ENCODE results near the gene DHX15. TPM values are rescaled to one million over a fixed set of nuclear protein-coding genes. Genes with fewer than 3 reads are reported as not detected.

The DHX15 gene
- total RNA-seq, 4 donors from 2014 or later, result 118 to 203 (median 170) TPM

DNA sequence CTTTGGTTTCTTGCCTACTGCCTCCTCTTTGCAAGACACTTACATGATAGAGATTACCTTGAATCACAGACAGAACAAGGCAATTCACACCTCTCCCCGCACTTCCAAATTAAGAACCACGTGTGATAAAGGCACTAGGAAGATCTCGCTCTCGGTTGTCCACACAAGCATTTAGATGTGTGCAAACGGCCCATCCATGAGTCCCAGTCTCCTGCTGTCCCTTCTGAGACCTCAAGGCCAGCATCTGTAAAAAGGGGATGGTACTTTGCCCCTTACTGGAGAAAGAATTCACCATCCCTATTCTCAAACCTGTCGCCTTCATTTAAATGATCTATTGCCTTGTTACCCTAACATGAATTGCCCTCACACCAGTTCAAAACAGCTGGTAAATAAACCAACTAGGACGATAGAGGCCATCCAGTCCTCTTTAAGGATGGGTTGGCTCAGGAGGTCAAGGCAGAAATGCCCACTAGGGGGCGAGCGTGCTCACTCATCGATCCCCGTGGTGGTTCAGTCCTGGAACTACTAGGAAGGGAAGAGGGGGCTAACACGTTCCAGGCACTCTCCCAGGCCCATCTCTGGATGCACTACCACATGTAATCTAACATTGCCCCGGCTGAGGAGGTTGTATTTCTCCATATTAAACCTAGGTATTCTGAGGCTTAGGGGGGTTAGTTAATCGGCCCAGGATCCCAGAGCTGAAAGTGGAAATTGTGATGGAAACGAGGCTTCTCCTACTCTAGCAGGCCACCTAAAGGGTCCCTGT is 95.8 kb downstream of the DHX15 start:
- Histone ChIP-seq H3K27ac (no peak overlapping the region), H3K4me3 (no peak overlapping the region), H3K4me1 (no peaks in the 10 kb centered on the region), H3K27me3 (no peaks in the 10 kb centered on the region), H3K9me3 (no peaks in the 10 kb centered on the region), H3K36me3 (no peaks in the 10 kb centered on the region)
- intact Hi-C loops (cut with DNase I; ENCODE audit: low total_unique reads), result no loop called here
- TF ChIP-seq, protein P1, sequence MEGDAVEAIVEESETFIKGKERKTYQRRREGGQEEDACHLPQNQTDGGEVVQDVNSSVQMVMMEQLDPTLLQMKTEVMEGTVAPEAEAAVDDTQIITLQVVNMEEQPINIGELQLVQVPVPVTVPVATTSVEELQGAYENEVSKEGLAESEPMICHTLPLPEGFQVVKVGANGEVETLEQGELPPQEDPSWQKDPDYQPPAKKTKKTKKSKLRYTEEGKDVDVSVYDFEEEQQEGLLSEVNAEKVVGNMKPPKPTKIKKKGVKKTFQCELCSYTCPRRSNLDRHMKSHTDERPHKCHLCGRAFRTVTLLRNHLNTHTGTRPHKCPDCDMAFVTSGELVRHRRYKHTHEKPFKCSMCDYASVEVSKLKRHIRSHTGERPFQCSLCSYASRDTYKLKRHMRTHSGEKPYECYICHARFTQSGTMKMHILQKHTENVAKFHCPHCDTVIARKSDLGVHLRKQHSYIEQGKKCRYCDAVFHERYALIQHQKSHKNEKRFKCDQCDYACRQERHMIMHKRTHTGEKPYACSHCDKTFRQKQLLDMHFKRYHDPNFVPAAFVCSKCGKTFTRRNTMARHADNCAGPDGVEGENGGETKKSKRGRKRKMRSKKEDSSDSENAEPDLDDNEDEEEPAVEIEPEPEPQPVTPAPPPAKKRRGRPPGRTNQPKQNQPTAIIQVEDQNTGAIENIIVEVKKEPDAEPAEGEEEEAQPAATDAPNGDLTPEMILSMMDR (IDR thresholded peaks at IDR 0.05), result peak; percentile 81 to 85 (median 83)
- TF ChIP-seq POLR2AphosphoS5 (IDR thresholded peaks at IDR 0.05), result no peak
- in situ Hi-C loops (cut with MboI; ENCODE audit: low pct_ligation_motif_present in 1 of 4, low pct_unique_long_range_greater_than_20kb in 1 of 4, low sequenced_read_pairs in 3 of 4), result loop anchor here in 3 of 4 donors (5.0 to 25.0 kb wide), 6 partner anchors 199 to 496 kb away; partner anchors contain the start of gene CCDC149 (in 1 of the 3)
- WGBS, 2 donors (ENCODE audit: low coverage in 1 of 2), result 32 to 38% methylated on average over 5 to 15 of the region's 15 CpGs
- peak; percentile 79 for DNase-seq

DNA sequence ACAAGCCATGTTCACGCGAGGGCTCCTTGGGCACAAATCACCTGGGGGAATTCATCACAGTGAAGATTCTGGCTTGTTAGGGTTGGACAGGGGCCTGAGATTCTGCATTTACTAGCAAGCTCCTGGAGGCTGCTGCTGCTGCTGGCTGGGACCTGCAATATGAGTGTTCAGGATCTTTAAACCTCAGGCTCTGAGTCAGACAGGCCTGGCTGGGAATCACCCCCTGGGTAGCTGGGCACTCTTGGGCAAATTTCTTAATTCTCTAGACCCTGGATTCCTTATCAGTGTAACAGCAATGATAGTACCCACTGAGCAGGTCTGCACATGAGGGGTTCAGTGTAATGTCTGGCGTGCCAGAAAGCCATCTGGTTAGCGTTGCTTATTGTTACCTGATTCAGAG is 101.5 kb downstream of the DHX15 start:
- no peaks in the 10 kb centered on the region for H3K36me3 ChIP-seq
- H3K27ac ChIP-seq, result no peak overlapping the region
- no peak for TF ChIP-seq EP300 (IDR thresholded peaks at IDR 0.05; ENCODE audit: low read depth)
- intact Hi-C loops (cut with DNase I; ENCODE audit: low total_unique reads), result no loop called here
- H3K4me3 ChIP-seq, result no peak overlapping the region
- peaks cover 3% of the 10 kb centered on the region for H3K27me3 ChIP-seq
- H3K9me3 ChIP-seq, result no peaks in the 10 kb centered on the region
- 92% methylated on average over 4 of the region's 4 CpGs; no CpG with 5 or more reads in 1 of the 2 donors for WGBS, 2 donors (ENCODE audit: low coverage in 1 of 2)
- DNase-seq, result no peak
- H3K4me1 ChIP-seq, result no peaks in the 10 kb centered on the region
- in situ Hi-C loops (cut with MboI; ENCODE audit: low pct_ligation_motif_present in 1 of 4, low pct_unique_long_range_greater_than_20kb in 1 of 4, low sequenced_read_pairs in 3 of 4), result loop anchor here in 3 of 4 donors (10.0 to 25.0 kb wide), 5 partner anchors 204 to 502 kb away; partner anchors contain the start of gene CCDC149 (in 1 of the 3)

DNA sequence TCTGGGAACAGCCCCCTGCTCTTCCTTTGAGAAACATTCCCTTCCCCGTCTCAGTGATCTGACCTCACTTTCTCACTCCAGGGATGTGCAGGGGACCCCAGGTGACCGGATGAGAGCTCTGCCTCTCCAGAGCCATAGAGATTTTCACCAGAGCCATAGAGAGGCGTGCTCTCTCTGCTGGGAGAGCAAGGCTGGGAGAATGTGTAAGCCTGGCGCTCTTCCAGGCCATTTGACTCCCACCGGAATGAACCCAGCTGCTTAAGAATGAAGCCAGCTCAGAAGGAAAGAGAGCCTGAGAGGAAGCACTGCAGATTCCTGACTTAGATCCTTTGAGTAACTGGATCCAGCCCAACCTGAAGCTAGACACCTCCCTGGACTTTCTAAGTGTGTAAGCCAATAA is 106.4 kb downstream of the DHX15 start:
- DNase-seq, result no peak
- peaks cover 0 to 8% (median 6%) of the 10 kb centered on the region in 4 donors for H3K4me1 ChIP-seq
- H3K27ac ChIP-seq, result no peak overlapping the region
- no peaks in the 10 kb centered on the region for H3K36me3 ChIP-seq
- H3K4me3 ChIP-seq, result no peak overlapping the region
- H3K9me3 ChIP-seq, result no peaks in the 10 kb centered on the region
- WGBS, 2 donors (ENCODE audit: low coverage in 1 of 2), result 32% methylated on average over 5 of the region's 5 CpGs; no CpG with 5 or more reads in 1 of the 2 donors
- intact Hi-C loops (cut with DNase I; ENCODE audit: low total_unique reads) (no loop called here), in situ Hi-C loops (cut with MboI; ENCODE audit: low pct_ligation_motif_present in 1 of 4, low pct_unique_long_range_greater_than_20kb in 1 of 4, low sequenced_read_pairs in 3 of 4) (loop anchor here in 3 of 4 donors (25.0 kb wide), 3 partner anchors 209 to 434 kb away; partner anchors contain the start of gene CCDC149 (in 1 of the 3))
- H3K27me3 ChIP-seq, result peaks cover 27% of the 10 kb centered on the region
- TF ChIP-seq, protein P1 (IDR thresholded peaks at IDR 0.05), result no peak
- TF ChIP-seq EP300 (IDR thresholded peaks at IDR 0.05; ENCODE audit: low read depth) (no peak), POLR2AphosphoS5 (IDR thresholded peaks at IDR 0.05) (no peak), POLR2A (IDR thresholded peaks at IDR 0.05) (no peak)

Small RNAs within 50 kb of the gene (small RNA-seq; reads per million reads assigned to genes)
- 0 reads per million in 4 donors for gene MIR573
- gene RN7SL16P, result 0 reads per million in 4 donors

Other genes starting within 250 kb of the DHX15 start
- 100 to 1,000 TPM in 1 of 4 donors, 10 to 100 TPM in 3; 27.7 to 112 (median 71.7) TPM for gene SOD3, start 211.0 kb upstream of the DHX15 start, total RNA-seq